ENCODE measurements around the gene PIK3IP1.

DNA sequence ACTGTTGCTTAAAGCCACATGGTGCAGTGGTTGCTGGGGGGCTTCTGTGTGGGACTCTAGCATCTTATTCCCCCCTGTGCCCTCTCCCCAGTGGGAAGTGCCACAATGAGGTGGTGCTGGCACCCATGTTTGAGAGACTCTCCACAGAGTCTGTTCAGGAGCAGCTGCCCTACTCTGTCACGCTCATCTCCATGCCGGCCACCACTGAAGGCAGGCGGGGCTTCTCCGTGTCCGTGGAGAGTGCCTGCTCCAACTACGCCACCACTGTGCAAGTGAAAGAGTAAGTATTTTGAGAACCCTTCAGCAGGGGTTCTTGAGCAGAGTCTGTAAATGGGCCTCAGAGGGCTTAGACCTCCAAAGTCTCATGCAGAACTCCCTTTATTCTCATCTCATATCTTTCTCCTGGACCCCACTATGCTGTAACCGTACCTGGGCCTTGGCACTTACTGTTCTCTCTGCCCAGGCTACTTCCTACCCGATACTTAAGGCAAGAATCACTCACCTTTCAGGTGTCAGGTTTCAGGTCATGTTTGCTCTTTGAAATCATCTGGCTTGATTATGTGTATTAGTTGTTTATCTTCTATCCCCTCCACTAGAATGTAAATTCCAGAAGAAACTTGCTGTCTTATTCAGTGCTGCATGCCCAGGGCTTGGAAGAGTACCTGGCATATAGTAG, 32.4 kb downstream of the PIK3IP1 start:
- TF ChIP-seq POLR2AphosphoS5 (IDR thresholded peaks at IDR 0.05; ENCODE audit: low read depth, low read length) = no peak
- TF ChIP-seq SPI1 (IDR thresholded peaks at IDR 0.05; ENCODE audit: low read depth, low read length) = no peak
- TF ChIP-seq POLR2A (IDR thresholded peaks at IDR 0.05; ENCODE audit: low read depth, low read length) = no peak
- no peak for TF ChIP-seq TAF1 (IDR thresholded peaks at IDR 0.05; ENCODE audit: low read depth, low read length)
- TF ChIP-seq POU2F2 (IDR thresholded peaks at IDR 0.05; ENCODE audit: low read depth, low read length) = no peak
- TF ChIP-seq PAX5 (IDR thresholded peaks at IDR 0.05; ENCODE audit: insufficient read depth, low read length, severe bottlenecking) = no peak
